ENCODE data around the gene EIPR1. TPM values are rescaled to one million over a fixed set of nuclear protein-coding genes. Genes with fewer than 3 reads are reported as not detected.

Gene EIPR1
- total and polyA plus RNA-seq, 2 of the 13 experiments (the other 11 are each of a cell fraction or from before 2014, with no cell fraction given) = 70.0 to 96.3 TPM

GRCh38 chr2:3290655-3291054 is 87.0 kb downstream of the EIPR1 start:
- ATAC-seq (no peak), FAIRE-seq (no peak), DNase-seq (ENCODE audit: low spot score) (no peak)
- ChIA-PET CTCF (ENCODE audit: low intra/inter-chr PET ratio, low total read pairs) (no interaction called here), POLR2A (no interaction called here)
- peaks cover 15% of the 10 kb centered on the region for H3K4me1 ChIP-seq (ENCODE audit: insufficient read depth, low read length)
- peaks cover 3 to 5% of the 10 kb centered on the region in 2 experiments; a peak in 3 of 5 replicates for H3K36me3 ChIP-seq (replicated peaks in 1 of 2; ENCODE audit: control insufficient read depth in 1 of 2, insufficient read depth in 2 of 2, low read length in 2 of 2)
- no peaks in the 10 kb centered on the region for H3K27me3 ChIP-seq (ENCODE audit: control insufficient read depth in 1 of 2, insufficient read depth in 2 of 2, low read length in 2 of 2)
- H3K9me3 ChIP-seq (ENCODE audit: low read length) = no peaks in the 10 kb centered on the region
- 95% methylated on average over 10 of the region's 12 CpGs for WGBS (ENCODE audit: low lambda C conversion rate)
- BruUV-seq (replicated peaks) = no TSS peak
- no peak overlapping the region for H3K4me2 ChIP-seq (ENCODE audit: low read depth, low read length)
- intact Hi-C loops (cut with micrococcal nuclease; ENCODE audit: unreplicated experiment) = no loop called here
- H3K79me2 ChIP-seq (ENCODE audit: insufficient read depth, low read length) = peaks cover 3% of the 10 kb centered on the region
- no peak overlapping the region for H3K27ac ChIP-seq (ENCODE audit: extremely low read length, insufficient read depth, low read length)
- H2AFZ ChIP-seq (ENCODE audit: low read length) = no peak overlapping the region
- TF ChIP-seq ATF2 (CRISPR knock-in tag; IDR thresholded peaks at IDR 0.05) = no peak
- TF ChIP-seq ZNF34 (CRISPR knock-in tag; IDR thresholded peaks at IDR 0.05; ENCODE audit: borderline replicate concordance) = no peak
- TF ChIP-seq TERF1 (CRISPR knock-in tag; IDR thresholded peaks at IDR 0.05) = no peak
- TF ChIP-seq SNAI1 (CRISPR knock-in tag; IDR thresholded peaks at IDR 0.05; ENCODE audit: borderline replicate concordance) = no peak
- no peak for TF ChIP-seq ZHX2 (IDR thresholded peaks at IDR 0.05; ENCODE audit: low read depth)
- TF ChIP-seq ZHX2 (CRISPR knock-in tag; IDR thresholded peaks at IDR 0.05; ENCODE audit: borderline replicate concordance) = no peak
- TF ChIP-seq MATR3 (CRISPR knock-in tag; IDR thresholded peaks at IDR 0.05) = no peak
- TF ChIP-seq ZNF614 (CRISPR knock-in tag; IDR thresholded peaks at IDR 0.05; ENCODE audit: borderline replicate concordance) = no peak
- no peak for TF ChIP-seq SKI (IDR thresholded peaks at IDR 0.05; ENCODE audit: partially characterized antibody)
- no peak for TF ChIP-seq CBX2 (IDR thresholded peaks at IDR 0.05; ENCODE audit: low read depth, low read length)
- no peak for TF ChIP-seq CBX2 (CRISPR knock-in tag; IDR thresholded peaks at IDR 0.05; ENCODE audit: low read depth)
- no peak for TF ChIP-seq MTF2 (CRISPR knock-in tag; IDR thresholded peaks at IDR 0.05; ENCODE audit: borderline replicate concordance)
- no peak overlapping the region for H3K4me3 ChIP-seq (replicated peaks in 1 of 3; ENCODE audit: insufficient read depth in 1 of 3, low read depth in 2 of 3, low read length in 3 of 3)
- no peak overlapping the region for H3K9ac ChIP-seq (ENCODE audit: insufficient read depth, low read depth, low read length)
- in situ Hi-C loops (cut with HindIII; ENCODE audit: extremely low pct_ligation_motif_present, low pct_unique_long_range_greater_than_20kb) = no loop called here
- H4K20me1 ChIP-seq (ENCODE audit: insufficient read depth, low read length) = peaks cover 34% of the 10 kb centered on the region

All from HepG2 (cell line).